ENCODE measurements around the gene RMDN2.

DNA sequence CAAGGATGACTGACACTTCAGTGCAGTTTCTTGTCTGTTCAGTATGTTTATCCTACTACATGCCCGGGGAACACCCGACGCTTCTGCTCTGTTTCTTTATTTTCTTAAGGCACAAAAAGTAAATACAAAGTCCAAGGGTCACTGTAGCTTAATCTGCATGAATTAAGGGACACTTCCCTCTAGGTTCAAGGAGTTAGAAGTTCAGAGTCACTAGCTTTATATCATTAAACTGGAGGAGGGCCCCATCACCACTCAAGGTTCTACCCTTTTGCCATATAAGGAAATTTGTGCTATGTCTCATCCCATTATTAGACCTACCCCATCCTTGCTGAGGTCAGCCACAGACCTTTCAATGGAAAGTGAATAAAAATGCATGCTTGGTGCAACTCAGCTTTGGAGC, 27.6 kb upstream of the RMDN2 start:
- TF ChIP-seq POLR2AphosphoS5 (IDR thresholded peaks at IDR 0.05), result no peak
- TF ChIP-seq, protein P1, sequence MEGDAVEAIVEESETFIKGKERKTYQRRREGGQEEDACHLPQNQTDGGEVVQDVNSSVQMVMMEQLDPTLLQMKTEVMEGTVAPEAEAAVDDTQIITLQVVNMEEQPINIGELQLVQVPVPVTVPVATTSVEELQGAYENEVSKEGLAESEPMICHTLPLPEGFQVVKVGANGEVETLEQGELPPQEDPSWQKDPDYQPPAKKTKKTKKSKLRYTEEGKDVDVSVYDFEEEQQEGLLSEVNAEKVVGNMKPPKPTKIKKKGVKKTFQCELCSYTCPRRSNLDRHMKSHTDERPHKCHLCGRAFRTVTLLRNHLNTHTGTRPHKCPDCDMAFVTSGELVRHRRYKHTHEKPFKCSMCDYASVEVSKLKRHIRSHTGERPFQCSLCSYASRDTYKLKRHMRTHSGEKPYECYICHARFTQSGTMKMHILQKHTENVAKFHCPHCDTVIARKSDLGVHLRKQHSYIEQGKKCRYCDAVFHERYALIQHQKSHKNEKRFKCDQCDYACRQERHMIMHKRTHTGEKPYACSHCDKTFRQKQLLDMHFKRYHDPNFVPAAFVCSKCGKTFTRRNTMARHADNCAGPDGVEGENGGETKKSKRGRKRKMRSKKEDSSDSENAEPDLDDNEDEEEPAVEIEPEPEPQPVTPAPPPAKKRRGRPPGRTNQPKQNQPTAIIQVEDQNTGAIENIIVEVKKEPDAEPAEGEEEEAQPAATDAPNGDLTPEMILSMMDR (IDR thresholded peaks at IDR 0.05), result no peak
- no peak for TF ChIP-seq POLR2A (IDR thresholded peaks at IDR 0.05)

Data from breast epithelium (tissue), 3 donors.